RWPE1 (cell line): ENCODE data around the gene SUMF1.

Source experiments
- CTCF ChIA-PET: fragments of 350-600 bp; sonication (Branson Sonifier 250); formaldehyde crosslinking; extraction: SDS; loops from one replicate; lab custom pipeline; 2021; lab: Yijun Ruan, JAX
- POLR2A ChIA-PET: fragments of 400-600 bp; formaldehyde crosslinking; extraction: SDS; loops from one replicate; lab custom pipeline; 2020; ENCODE audit warnings: antibody characterized with exemption; ENCODE audit not compliant: low non-redundant PET; lab: Yijun Ruan, JAX
- DNase-seq: peaks from one replicate; pipeline ENCODE4 v3.0.0; 2012; ENCODE audit warnings: low spot score
- H3K27ac ChIP-seq: fragments of 450-650 bp; 2 replicates; pipeline ENCODE4 v1.5.1; 2017
- TF ChIP-seq, protein P1 (sequence below): fragments of 450-650 bp; conservative IDR thresholded peaks from 2 replicates; pipeline ENCODE4 v1.5.1; 2017; ENCODE audit warnings: low read depth, mild to moderate bottlenecking

The SUMF1 gene

DNA sequence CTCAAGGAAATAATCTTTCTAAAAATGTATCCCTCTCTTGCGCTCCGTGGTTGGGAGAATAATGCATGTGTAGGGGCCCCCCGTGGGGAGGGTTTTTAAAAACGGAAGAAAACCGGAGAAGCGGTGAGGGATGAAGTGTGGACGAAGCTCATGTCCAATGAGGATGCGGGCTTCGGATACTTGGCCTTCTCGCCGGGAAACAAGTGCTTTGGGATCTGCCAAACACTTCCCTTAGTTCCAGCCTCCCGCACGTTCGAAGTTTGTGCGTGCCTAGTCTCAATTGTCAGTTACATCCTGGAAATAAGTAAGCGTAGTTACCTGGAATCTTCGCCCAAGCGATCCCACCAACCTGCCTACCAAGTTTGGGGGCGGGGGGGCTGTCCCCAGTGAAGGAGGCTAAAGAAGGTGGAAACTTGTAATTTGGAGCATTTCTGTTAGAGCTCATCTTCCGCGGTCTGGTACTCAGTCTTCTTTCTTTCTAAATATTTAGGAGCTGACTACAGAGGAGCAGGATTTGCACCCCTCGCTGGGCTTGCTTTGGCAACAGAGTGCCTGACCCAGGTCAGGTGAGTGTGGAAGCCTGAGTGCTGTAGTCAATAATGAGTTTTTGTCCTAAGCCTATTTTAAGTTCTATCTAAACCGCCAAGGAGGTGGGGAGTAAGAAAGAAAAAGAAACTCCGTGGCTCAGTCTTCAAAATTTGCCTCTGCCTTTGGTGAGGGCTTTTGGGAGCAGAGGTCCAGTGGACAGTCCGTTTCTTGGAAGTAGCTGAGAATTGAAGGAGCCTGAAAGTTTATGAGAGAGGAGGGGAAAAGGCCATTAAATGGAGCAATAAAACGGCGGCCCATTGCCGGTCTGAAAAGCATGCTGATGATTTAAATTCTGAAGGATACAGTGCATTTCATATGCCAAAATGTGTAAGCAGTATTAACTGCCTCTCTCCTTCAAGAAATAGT, 27.1 kb upstream of the SUMF1 start:
- CTCF ChIA-PET: interaction anchor here (2.4 kb wide), 1 partner anchor 144 kb away, joined by 5 read pairs; no protein-coding TSS in a partner anchor
- TF ChIP-seq, protein P1, sequence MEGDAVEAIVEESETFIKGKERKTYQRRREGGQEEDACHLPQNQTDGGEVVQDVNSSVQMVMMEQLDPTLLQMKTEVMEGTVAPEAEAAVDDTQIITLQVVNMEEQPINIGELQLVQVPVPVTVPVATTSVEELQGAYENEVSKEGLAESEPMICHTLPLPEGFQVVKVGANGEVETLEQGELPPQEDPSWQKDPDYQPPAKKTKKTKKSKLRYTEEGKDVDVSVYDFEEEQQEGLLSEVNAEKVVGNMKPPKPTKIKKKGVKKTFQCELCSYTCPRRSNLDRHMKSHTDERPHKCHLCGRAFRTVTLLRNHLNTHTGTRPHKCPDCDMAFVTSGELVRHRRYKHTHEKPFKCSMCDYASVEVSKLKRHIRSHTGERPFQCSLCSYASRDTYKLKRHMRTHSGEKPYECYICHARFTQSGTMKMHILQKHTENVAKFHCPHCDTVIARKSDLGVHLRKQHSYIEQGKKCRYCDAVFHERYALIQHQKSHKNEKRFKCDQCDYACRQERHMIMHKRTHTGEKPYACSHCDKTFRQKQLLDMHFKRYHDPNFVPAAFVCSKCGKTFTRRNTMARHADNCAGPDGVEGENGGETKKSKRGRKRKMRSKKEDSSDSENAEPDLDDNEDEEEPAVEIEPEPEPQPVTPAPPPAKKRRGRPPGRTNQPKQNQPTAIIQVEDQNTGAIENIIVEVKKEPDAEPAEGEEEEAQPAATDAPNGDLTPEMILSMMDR: no peak
- H3K27ac ChIP-seq: no peak overlapping the region
- peak; percentile 3 for DNase-seq
- POLR2A ChIA-PET: interaction anchor here (0.7 to 1.1 kb wide), 3 partner anchors 32 to 137 kb away, joined by 3 to 7 read pairs (median 4); no protein-coding TSS in a partner anchor

DNA sequence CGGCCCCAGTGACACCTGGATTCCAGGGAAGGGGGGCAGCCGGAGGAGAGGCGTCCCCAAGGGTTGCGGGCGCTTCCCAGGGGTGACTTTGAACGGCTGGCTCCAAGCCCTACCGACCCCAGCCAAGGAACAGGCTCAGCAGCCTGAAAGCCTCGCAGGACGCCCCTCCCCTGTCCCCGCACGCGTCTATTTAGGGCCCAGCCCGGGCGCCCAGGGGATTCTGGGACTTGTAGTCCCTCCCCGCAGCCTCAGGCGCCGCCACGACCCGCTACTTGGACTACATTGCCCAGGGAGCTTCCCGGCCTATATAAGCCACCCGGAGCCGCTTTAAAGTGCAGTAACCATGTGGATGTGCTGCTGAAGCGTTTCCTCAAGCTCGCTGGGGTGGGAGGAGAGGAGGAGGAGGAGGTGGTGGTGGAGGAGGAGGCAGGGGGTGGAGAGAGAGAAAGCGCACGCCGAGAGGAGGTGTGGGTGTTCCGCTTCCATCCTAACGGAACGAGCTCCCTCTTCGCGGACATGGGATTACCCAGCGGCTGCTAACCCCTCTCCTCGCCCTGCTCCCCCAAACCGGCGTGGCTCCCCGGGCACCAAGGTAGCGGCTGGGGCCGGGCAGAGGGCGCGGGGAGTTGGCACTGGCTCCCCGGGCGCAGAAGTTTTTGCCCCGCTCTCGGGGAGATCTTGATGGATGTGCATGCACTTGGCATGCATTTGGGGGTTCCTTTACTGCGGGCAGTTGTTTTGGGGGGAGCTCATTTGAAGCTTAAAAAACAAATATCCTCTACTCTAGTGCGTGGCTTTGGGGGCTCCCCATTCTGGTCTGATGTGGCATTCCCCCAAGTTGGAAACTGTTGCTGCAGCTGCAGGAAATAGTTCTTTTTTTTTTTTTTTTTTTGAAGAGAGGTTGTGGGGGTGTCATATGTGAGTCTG, 26.2 kb upstream of the SUMF1 start, which contains the start of gene ITPR1:
TSS of gene ITPR1 (plus strand) at position 335 of the 927 bp plus-strand sequence. CDS start 23,144 bp downstream, outside the sequence.
- ChIA-PET CTCF (interaction anchor here (0.6 to 2.4 kb wide), 2 partner anchors 58 to 143 kb away, joined by 4 to 5 read pairs; no protein-coding TSS in a partner anchor), POLR2A (interaction anchor here (0.6 to 1.1 kb wide), 6 partner anchors 26 to 136 kb away, joined by 3 to 7 read pairs (median 4); partner anchors contain the start of gene SUMF1)
- TF ChIP-seq, protein P1: no peak
- DNase-seq: peak; percentile 93
- H3K27ac ChIP-seq: peak within 1 kb of the TSS; percentile 89

DNA sequence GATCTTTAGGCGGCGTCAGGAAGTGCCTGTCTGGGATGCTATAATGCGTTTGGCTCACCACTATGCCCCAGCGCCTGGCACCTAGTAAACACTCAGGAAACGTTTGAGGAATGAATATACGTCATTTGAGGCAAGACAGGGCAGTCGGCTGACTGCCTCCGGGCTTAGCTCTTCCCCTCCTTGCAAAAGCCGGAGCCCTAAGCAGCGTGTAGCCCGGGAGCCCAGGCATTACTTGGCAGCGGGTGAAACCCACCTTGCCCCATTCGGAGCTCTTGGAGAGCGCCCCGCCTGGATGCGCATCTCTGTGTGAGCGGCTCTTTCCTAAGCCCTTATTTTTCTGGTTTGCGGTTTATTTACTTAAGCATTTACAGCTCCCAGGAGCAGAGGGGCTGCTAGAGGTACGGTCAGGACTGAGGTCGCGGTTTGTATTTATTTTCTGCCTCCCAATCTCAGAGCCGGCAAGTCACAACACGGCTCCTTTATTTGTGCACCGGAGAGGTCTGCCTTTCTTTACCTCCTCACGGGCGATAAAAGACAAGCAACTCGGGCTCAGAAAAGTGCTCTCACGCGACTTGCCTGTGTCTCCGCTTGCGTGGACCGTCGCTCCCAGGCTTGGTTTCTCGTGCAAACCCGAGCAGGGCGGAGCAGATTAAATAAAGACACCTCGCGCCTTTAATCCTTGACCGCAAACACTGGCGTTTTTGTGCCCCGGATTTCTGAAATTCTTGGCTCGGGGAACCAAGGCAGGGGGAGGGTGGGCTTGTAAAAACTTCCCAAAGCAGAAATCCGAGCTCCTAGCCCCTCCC, 25.3 kb upstream of the SUMF1 start:
- TF ChIP-seq, protein P1: no peak
- ChIA-PET POLR2A (interaction anchor here (0.5 to 1.1 kb wide), 4 partner anchors 10 to 135 kb away, joined by 3 to 7 read pairs (median 3); no protein-coding TSS in a partner anchor), CTCF (interaction anchor here (2.4 kb wide), 1 partner anchor 142 kb away, joined by 5 read pairs; no protein-coding TSS in a partner anchor)
- peak; percentile 46 for DNase-seq
- H3K27ac ChIP-seq: peak overlapping the region; percentile 89

DNA sequence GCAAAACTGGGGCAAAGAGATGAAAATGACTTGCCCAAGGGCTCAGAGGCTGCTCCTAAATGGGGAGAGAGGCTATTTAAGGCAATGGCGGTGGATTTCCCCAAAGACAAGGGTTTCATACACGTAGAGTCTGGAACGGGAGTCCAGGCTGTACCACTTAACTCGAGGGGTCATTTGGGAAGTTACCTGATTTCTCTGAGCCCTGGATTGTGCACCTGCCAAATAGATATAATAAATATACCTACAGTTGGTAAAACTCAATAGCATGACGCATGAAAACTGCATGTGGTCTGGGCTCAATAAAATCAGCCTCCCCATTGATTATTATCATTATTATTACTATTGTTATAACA, 24.8 kb upstream of the SUMF1 start:
- no peak for DNase-seq
- H3K27ac ChIP-seq: peak overlapping the region; percentile 89
- TF ChIP-seq, protein P1: no peak
- ChIA-PET POLR2A (interaction anchor here (0.5 kb wide), 1 partner anchor 11 kb away, joined by 3 read pairs; no protein-coding TSS in a partner anchor), CTCF (no interaction called here)

DNA sequence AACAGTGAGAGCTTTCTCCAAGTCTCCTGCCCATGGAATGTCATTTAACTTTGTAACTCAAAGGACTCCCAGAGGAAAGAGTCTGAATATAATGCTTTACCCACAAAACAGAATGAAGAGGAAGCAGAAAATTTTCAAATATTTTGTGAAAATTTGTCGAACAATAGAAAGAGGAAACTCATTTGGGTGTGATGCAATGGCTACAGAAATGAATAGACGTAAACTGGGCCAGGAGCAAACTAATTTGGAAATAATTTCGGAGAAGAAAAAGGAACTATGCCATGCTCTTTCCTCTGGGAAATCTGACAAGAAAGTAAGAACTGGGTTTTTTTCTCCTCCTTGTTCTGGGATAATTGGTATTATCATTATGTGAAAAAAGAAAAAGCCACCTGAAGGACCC, 11.2 kb upstream of the SUMF1 start:
- ChIA-PET POLR2A (no interaction called here), CTCF (no interaction called here)
- no peak for DNase-seq
- TF ChIP-seq, protein P1: no peak
- no peak overlapping the region for H3K27ac ChIP-seq
